Erythroblast (primary cell): ENCODE data around the gene C11orf97.

Experiments
- GATA1 ChIP-seq: IDR thresholded peaks from 2 replicates; pipeline ENCODE4 v1.6.1; 2011; ENCODE audit warnings: low read depth, mild to moderate bottlenecking, control low read depth, low read length, moderate library complexity
- POLR2A ChIP-seq: IDR thresholded peaks from 2 replicates; pipeline ENCODE4 v1.6.1; 2011; ENCODE audit warnings: mild to moderate bottlenecking, low read length

GRCh38 chr11:94543695-94544645 lies 31.7 kb downstream of the C11orf97 start, which contains the start of gene FUT4:
- TF ChIP-seq POLR2A, result peak; percentile 56
- TF ChIP-seq GATA1, result no peak
